H1 (cell line): ENCODE data around the gene FOXI1. TPM values are rescaled to one million over a fixed set of nuclear protein-coding genes. Genes with fewer than 3 reads are reported as not detected.
A peak's percentile ranks its signal among the peaks of the same experiment; 100 is the strongest.

ENCODE experiments used
- CTCF ChIA-PET: fragments of 300-600 bp; sonication (Branson Sonifier 250); formaldehyde crosslinking; loops from one replicate; lab custom pipeline; 2021; ENCODE audit not compliant: partially characterized antibody; lab: Charles Lee
- POLR2A ChIA-PET: fragments of 300-600 bp; sonication (Branson Sonifier 250); formaldehyde crosslinking; loops from one replicate; lab custom pipeline; 2021; ENCODE audit warnings: inconsistent platforms; ENCODE audit not compliant: partially characterized antibody; lab: Charles Lee
- DNase-seq, 2 experiments: peaks; one replicate each; pipeline versions ENCODE4 v3.0.0 to v3.0.0-alpha.2; 2010 to 2022; ENCODE audit warnings: low spot score in 2 of 2, low read depth in 1 of 2, mixed read lengths in 1 of 2
- FAIRE-seq: peaks from 2 replicates; lab custom pipeline; 2011; peaks lifted over from hg19 to GRCh38; lab: Jason Lieb, UNC
- H2AFZ ChIP-seq: 2 replicates; pipeline ENCODE4 v1.8.1; 2012; ENCODE audit warnings: low read length, inconsistent platforms
- H2AK5ac ChIP-seq: 2 replicates; pipeline ENCODE4 v1.6.1; 2013; ENCODE audit warnings: low read depth, low read length
- H2BK120ac ChIP-seq: replicated peaks from 2 replicates; pipeline ENCODE3; 2013; ENCODE audit warnings: low read depth, low read length, inconsistent platforms
- H2BK12ac ChIP-seq: 2 replicates; pipeline ENCODE4 v1.6.1; 2013; ENCODE audit warnings: low read depth, low read length
- H2BK15ac ChIP-seq: 2 replicates; pipeline ENCODE4 v1.6.1; 2013; ENCODE audit warnings: low read length
- H2BK20ac ChIP-seq: 2 replicates; pipeline ENCODE4 v1.6.1; 2013; ENCODE audit warnings: low read length
- H2BK5ac ChIP-seq: 2 replicates; pipeline ENCODE4 v1.6.1; 2013; ENCODE audit warnings: low read depth, low read length
- H3K14ac ChIP-seq: 2 replicates; pipeline ENCODE4 v1.6.1; 2013; ENCODE audit warnings: inconsistent platforms; ENCODE audit not compliant: insufficient read length
- H3K18ac ChIP-seq: 2 replicates; pipeline ENCODE4 v1.6.1; 2013; ENCODE audit warnings: low read length; ENCODE audit errors: extremely low read depth
- H3K23ac ChIP-seq: 2 replicates; pipeline ENCODE4 v1.6.1; 2013; ENCODE audit warnings: inconsistent platforms; ENCODE audit not compliant: insufficient read length
- H3K23me2 ChIP-seq: 2 replicates; pipeline ENCODE4 v1.6.1; 2013; ENCODE audit warnings: low read depth, low read length
- H3K27ac ChIP-seq: 2 replicates; pipeline ENCODE4 v1.6.1; 2011; ENCODE audit warnings: low read depth, low read length, inconsistent platforms
- H3K27me3 ChIP-seq, 4 experiments: replicated peaks in 1 of 4; 1 replicate in 1 of 4; 2 replicates in 3 of 4; pipeline versions ENCODE4 v1.6.1 to v1.8.1; 2011 to 2013; ENCODE audit warnings: low read length in 3 of 4, mild to moderate bottlenecking in 3 of 4, inconsistent platforms in 2 of 4, mixed read lengths in 2 of 4, moderate library complexity in 1 of 4; ENCODE audit not compliant: control insufficient read depth in 3 of 4, insufficient read depth in 3 of 4; ENCODE audit errors: extremely low read depth in 1 of 4
- H3K36me3 ChIP-seq, 4 experiments: 2 replicates each; pipeline versions ENCODE4 v1.6.1 to v1.8.1; 2011 to 2013; ENCODE audit warnings: mild to moderate bottlenecking in 4 of 4, low read length in 3 of 4, moderate library complexity in 2 of 4, control low read depth in 1 of 4, inconsistent platforms in 1 of 4; ENCODE audit not compliant: insufficient read depth in 4 of 4, control insufficient read depth in 2 of 4
- H3K4ac ChIP-seq: replicated peaks from 2 replicates; pipeline ENCODE3; 2013; ENCODE audit warnings: low read length, low read depth, mixed read lengths, inconsistent platforms; ENCODE audit not compliant: insufficient read length
- H3K4me1 ChIP-seq, 4 experiments: replicated peaks in 1 of 4; 1 replicate in 1 of 4; 2 replicates in 3 of 4; pipeline versions ENCODE4 v1.6.1 to v1.8.1; 2011 to 2013; ENCODE audit warnings: low read length in 3 of 4, inconsistent platforms in 2 of 4, mixed read lengths in 1 of 4; ENCODE audit not compliant: insufficient read depth in 4 of 4, control insufficient read depth in 3 of 4
- H3K4me2 ChIP-seq, 2 experiments: 2 replicates each; pipeline versions ENCODE4 v1.6.1 to v1.8.1; 2011 to 2013; ENCODE audit warnings: low read depth in 2 of 2, low read length in 2 of 2, control low read depth in 1 of 2, inconsistent platforms in 1 of 2, mild to moderate bottlenecking in 1 of 2; ENCODE audit not compliant: insufficient read depth in 1 of 2
- H3K4me3 ChIP-seq, 4 experiments: fragments of 200-600, 300-600 bp in 1 of 4; sonication (generic), shearing (Covaris generic), sonication (Bioruptor Twin) in 1 of 4; 2 replicates each; pipeline versions ENCODE4 v1.5.1 to v1.8.1; 2011 to 2016; ENCODE audit warnings: low read length in 4 of 4, low read depth in 3 of 4, control low read depth in 2 of 4, inconsistent platforms in 2 of 4, mild to moderate bottlenecking in 2 of 4, mixed read lengths in 1 of 4, moderate library complexity in 1 of 4; ENCODE audit not compliant: insufficient read depth in 2 of 4; ENCODE audit errors: extremely low read depth in 1 of 4
- H3K56ac ChIP-seq: replicated peaks from 2 replicates; pipeline ENCODE3; 2013; ENCODE audit warnings: low read depth, mild to moderate bottlenecking, mixed read lengths, low read length, inconsistent platforms; ENCODE audit not compliant: insufficient read length
- H3K79me1 ChIP-seq: 2 replicates; pipeline ENCODE4 v1.6.1; 2013; ENCODE audit warnings: low read depth, low read length, control low read depth
- H3K79me2 ChIP-seq, 2 experiments: 2 replicates each; pipeline versions ENCODE4 v1.6.1 to v1.8.1; 2012 to 2013; ENCODE audit warnings: low read length in 2 of 2, mild to moderate bottlenecking in 2 of 2, inconsistent platforms in 1 of 2; ENCODE audit not compliant: insufficient read depth in 2 of 2, control insufficient read depth in 1 of 2
- H3K9ac ChIP-seq, 4 experiments: replicated peaks in 1 of 4; 1 replicate in 1 of 4; 2 replicates in 3 of 4; pipeline versions ENCODE4 v1.6.1 to v1.8.1; 2011 to 2013; ENCODE audit warnings: low read depth in 3 of 4, low read length in 3 of 4, control low read depth in 2 of 4, mild to moderate bottlenecking in 2 of 4, moderate library complexity in 2 of 4, inconsistent platforms in 1 of 4; ENCODE audit errors: extremely low read depth in 1 of 4
- H3K9me3 ChIP-seq, 2 experiments: 2 replicates each; pipeline versions ENCODE4 v1.6.1 to v1.8.1; 2012 to 2013; ENCODE audit warnings: mild to moderate bottlenecking in 2 of 2, moderate library complexity in 2 of 2, control low read depth in 1 of 2, inconsistent platforms in 1 of 2, low read depth in 1 of 2, low read length in 1 of 2, mixed read lengths in 1 of 2; ENCODE audit not compliant: insufficient read depth in 2 of 2
- H4K20me1 ChIP-seq, 2 experiments: replicated peaks in 1 of 2; 2 replicates each; pipeline versions ENCODE3 to v1.8.1; 2011 to 2013; ENCODE audit warnings: inconsistent platforms in 2 of 2, low read length in 2 of 2, mild to moderate bottlenecking in 1 of 2; ENCODE audit not compliant: insufficient read depth in 2 of 2, control insufficient read depth in 1 of 2
- H4K5ac ChIP-seq: 2 replicates; pipeline ENCODE4 v1.6.1; 2013; ENCODE audit warnings: low read length, low read depth, mixed read lengths, inconsistent platforms; ENCODE audit not compliant: insufficient read length
- H4K8ac ChIP-seq: 2 replicates; pipeline ENCODE4 v1.8.0; 2013; ENCODE audit warnings: mild to moderate bottlenecking, moderate library complexity, low read length, inconsistent platforms; ENCODE audit not compliant: insufficient read depth; ENCODE audit errors: extremely low read depth
- H4K91ac ChIP-seq: replicated peaks from 2 replicates; pipeline ENCODE3; 2013; ENCODE audit warnings: low read length, mixed read lengths, inconsistent platforms; ENCODE audit not compliant: insufficient read length
- KDM5A ChIP-seq: fragments of 200-600 bp; IDR thresholded peaks from 2 replicates; pipeline ENCODE4 v1.7.1; 2012; ENCODE audit warnings: mild to moderate bottlenecking, low read length, inconsistent platforms, mixed read lengths
- WGBS, 2 experiments: shearing (Covaris generic) in 1 of 2; methylation state at CpG; one replicate each; pipeline versions ENCODE4 v1.1.6 to v1.1.7; 2013 to 2015; ENCODE audit warnings: low lambda C conversion rate in 2 of 2, mixed read lengths in 2 of 2, inconsistent platforms in 1 of 2, low coverage in 1 of 2, missing lambda C conversion rate in 1 of 2; ENCODE audit not compliant: insufficient replicate concordance in 2 of 2, insufficient coverage in 1 of 2, insufficient read length in 1 of 2; ENCODE audit errors: extremely low coverage in 1 of 2, missing lambda C conversion rate in 1 of 2; 5-methylcytosine and 5-hydroxymethylcytosine counted together
- polyA plus RNA-seq, 7 experiments: library from polyadenylated mRNA; depleted of rRNA in 3 of 7; stranded (reverse) in 5 of 7; unstranded in 2 of 7; fragments of >200 nt in 5 of 7; fragments of 200-250 nt in 2 of 7; gene quantifications; 1 replicate in 5 of 7; 2 replicates in 1 of 7; 4 replicates in 1 of 7; pipeline versions ENCODE4 v1.2.1 to v1.2.3, GENCODE V29; 2011 to 2013; ENCODE audit warnings: missing spikeins in 2 of 7, mixed read lengths in 2 of 7
- total RNA-seq: library from RNA; stranded (reverse); fragmentation: NEBNext Ultra II Directional; extraction: Animal tissue kit (Norgen Biotek cat#: 25700); gene quantifications from 2 replicates; pipeline ENCODE4 v1.2.1, GENCODE V29; 2021
- TF ChIP-seq, protein P1 (sequence below): IDR thresholded peaks from 2 replicates; pipeline ENCODE4 v1.6.1; 2012; ENCODE audit warnings: inconsistent platforms

Gene FOXI1
- total and polyA plus RNA-seq, 2 of the 8 experiments (the other 6 are each of a cell fraction or from before 2014, with no cell fraction given) = not detected

DNA sequence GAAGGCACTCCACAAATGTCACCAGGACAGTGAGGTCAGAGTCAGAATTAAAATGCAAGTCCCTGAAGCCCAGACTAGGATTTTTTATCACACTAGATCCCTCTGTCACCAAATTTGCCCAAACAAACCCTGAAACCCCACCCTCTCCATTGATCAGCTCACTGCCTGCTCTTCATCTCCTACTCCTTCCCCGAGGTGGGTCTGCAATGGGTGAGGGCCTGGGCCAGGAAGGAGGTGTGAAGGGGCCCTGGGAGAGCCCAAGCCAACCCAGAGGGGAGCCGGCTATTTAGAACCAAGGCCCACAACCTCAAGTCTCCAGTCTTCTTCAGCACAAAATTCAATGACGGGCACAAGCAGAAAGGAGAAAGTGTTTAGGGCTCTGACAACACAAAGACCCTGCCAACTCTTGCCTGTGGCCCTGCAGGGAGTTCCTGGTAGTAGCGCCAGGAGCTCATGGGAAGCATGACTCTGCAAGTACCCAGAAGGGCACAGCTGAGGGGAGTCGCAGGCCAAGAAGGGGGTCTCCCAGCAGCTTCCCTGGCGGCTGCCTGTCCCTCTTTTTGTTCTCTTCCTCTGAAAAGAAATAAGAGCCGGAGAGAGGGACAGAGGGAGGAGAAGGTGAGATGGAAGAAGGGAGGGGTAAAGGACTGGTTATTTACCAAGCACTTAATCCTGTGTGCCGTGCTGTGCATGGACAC lies 5.5 kb downstream of the FOXI1 start:
- no peak overlapping the region; the same call in 1 of the 2 replicates for H2BK5ac ChIP-seq
- no peaks in the 10 kb centered on the region for H3K36me3 ChIP-seq
- no peak for DNase-seq

More for the DNA sequence above, 5.5 kb downstream of the FOXI1 start:
- Histone ChIP-seq H3K23ac (no peak overlapping the region), H3K18ac (no peak overlapping the region), H3K27me3 (peaks cover 0 to 46% (median 21%) of the 10 kb centered on the region in 4 experiments; a peak in 5 of 7 replicates), H4K91ac (no peak overlapping the region), H4K20me1 (no peaks in the 10 kb centered on the region), H3K27ac (no peak overlapping the region), H3K9ac (no peak overlapping the region; a peak in 1 of 7 replicates), H4K5ac (no peak overlapping the region), H3K56ac (no peak overlapping the region), H3K79me2 (no peaks in the 10 kb centered on the region), H3K14ac (no peak overlapping the region), H3K4ac (no peak overlapping the region), H4K8ac (no peak overlapping the region), H2AFZ (no peak overlapping the region), H3K79me1 (no peaks in the 10 kb centered on the region), H2BK12ac (0 out of 2 replicates have a peak overlapping the region, but pooled peaks have one; percentile 75), H2BK120ac (no peak overlapping the region), H3K4me3 (no peak overlapping the region), H2BK15ac (peak overlapping the region; percentile 92; the same call in 1 of the 2 replicates), H2AK5ac (no peak overlapping the region), H3K9me3 (peaks cover 4 to 11% of the 10 kb centered on the region in 2 experiments; a peak in 2 of 4 replicates), H3K4me1 (peaks cover 2 to 17% (median 9%) of the 10 kb centered on the region in 4 experiments), H2BK20ac (no peak overlapping the region), H3K23me2 (no peaks in the 10 kb centered on the region; the same call in 1 of the 2 replicates), H3K4me2 (no peak overlapping the region)
- 72% methylated on average over 5 of the region's 8 CpGs; no CpG with 5 or more reads in 1 of the 2 experiments for WGBS, 2 experiments
- FAIRE-seq = no peak
- TF ChIP-seq KDM5A = no peak
- TF ChIP-seq, protein P1, sequence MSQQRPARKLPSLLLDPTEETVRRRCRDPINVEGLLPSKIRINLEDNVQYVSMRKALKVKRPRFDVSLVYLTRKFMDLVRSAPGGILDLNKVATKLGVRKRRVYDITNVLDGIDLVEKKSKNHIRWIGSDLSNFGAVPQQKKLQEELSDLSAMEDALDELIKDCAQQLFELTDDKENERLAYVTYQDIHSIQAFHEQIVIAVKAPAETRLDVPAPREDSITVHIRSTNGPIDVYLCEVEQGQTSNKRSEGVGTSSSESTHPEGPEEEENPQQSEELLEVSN = no peak
- ChIA-PET CTCF (interaction anchor here (0.8 to 16.0 kb wide), 5 partner anchors 9 to 99 kb away, joined by 3 to 217 read pairs (median 3); no protein-coding TSS in a partner anchor), POLR2A (no interaction called here)
